Measurements from ENCODE around the gene ZMYM4. TPM values are rescaled to one million over a fixed set of nuclear protein-coding genes. Genes with fewer than 3 reads are reported as not detected.

The ZMYM4 gene
- total RNA-seq, 1 donor from 2014 or later = 46.4 TPM

- ChIA-PET CTCF (no interaction called here), POLR2A (no interaction called here)
- intact Hi-C loops (cut with micrococcal nuclease) = no loop called here
- H3K4me3 Mint-ChIP-seq = no peak overlapping the region
- no peak for TF ChIP-seq CTCF (IDR thresholded peaks at IDR 0.05)
- H3K9me3 Mint-ChIP-seq = peaks cover 2% of the 10 kb centered on the region
- peaks cover 1% of the 10 kb centered on the region for H3K4me1 Mint-ChIP-seq
- H3K27ac Mint-ChIP-seq = no peak overlapping the region
- no peak for ATAC-seq (ENCODE audit: low read depth)
- no peaks in the 10 kb centered on the region for H3K27me3 Mint-ChIP-seq
- peaks cover 40% of the 10 kb centered on the region for H3K36me3 Mint-ChIP-seq (ENCODE audit: low read depth)
- DNase-seq = no peak
Measured at GRCh38 chr1:35431173-35431599, 162.7 kb downstream of the ZMYM4 start.

GRCh38 chr1:35432231-35432630 lies 163.7 kb downstream of the ZMYM4 start:
- intact Hi-C loops (cut with micrococcal nuclease) = no loop called here
- peaks cover 50% of the 10 kb centered on the region for H3K36me3 Mint-ChIP-seq (ENCODE audit: low read depth)
- ATAC-seq (ENCODE audit: low read depth) (no peak), DNase-seq (no peak)
- H3K27ac Mint-ChIP-seq = no peak overlapping the region
- CTCF ChIA-PET = no interaction called here
- H3K27me3 Mint-ChIP-seq = no peaks in the 10 kb centered on the region
- no peak for TF ChIP-seq CTCF (IDR thresholded peaks at IDR 0.05)
- POLR2A ChIA-PET = no interaction called here
- H3K4me1 Mint-ChIP-seq = no peaks in the 10 kb centered on the region
- peaks cover 2% of the 10 kb centered on the region for H3K9me3 Mint-ChIP-seq
- no peak overlapping the region for H3K4me3 Mint-ChIP-seq

- Mint-ChIP-seq H3K27me3 (no peaks in the 10 kb centered on the region), H3K4me1 (no peaks in the 10 kb centered on the region), H3K9me3 (peaks cover 2% of the 10 kb centered on the region), H3K4me3 (no peak overlapping the region), H3K27ac (no peak overlapping the region), H3K36me3 (ENCODE audit: low read depth) (peaks cover 63% of the 10 kb centered on the region)
- ATAC-seq (ENCODE audit: low read depth) (no peak), DNase-seq (no peak)
- no peak for TF ChIP-seq CTCF (IDR thresholded peaks at IDR 0.05)
- intact Hi-C loops (cut with micrococcal nuclease) = no loop called here
- POLR2A ChIA-PET = no interaction called here
- CTCF ChIA-PET = no interaction called here
Measured at GRCh38 chr1:35433714-35434113, 165.2 kb downstream of the ZMYM4 start.

- H3K36me3 Mint-ChIP-seq (ENCODE audit: low read depth) = peaks cover 73% of the 10 kb centered on the region
- intact Hi-C loops (cut with micrococcal nuclease) = no loop called here
- no peak for ATAC-seq (ENCODE audit: low read depth)
- no peak for TF ChIP-seq CTCF (IDR thresholded peaks at IDR 0.05)
- no peaks in the 10 kb centered on the region for H3K4me1 Mint-ChIP-seq
- ChIA-PET POLR2A (no interaction called here), CTCF (no interaction called here)
- no peak overlapping the region for H3K27ac Mint-ChIP-seq
- no peaks in the 10 kb centered on the region for H3K27me3 Mint-ChIP-seq
- no peak for DNase-seq
- peaks cover 2% of the 10 kb centered on the region for H3K9me3 Mint-ChIP-seq
- H3K4me3 Mint-ChIP-seq = no peak overlapping the region
Measured at GRCh38 chr1:35434703-35435102, 166.2 kb downstream of the ZMYM4 start.

- H3K4me1 Mint-ChIP-seq = no peaks in the 10 kb centered on the region
- no peak overlapping the region for H3K27ac Mint-ChIP-seq
- no peak for DNase-seq
- peaks cover 84% of the 10 kb centered on the region for H3K36me3 Mint-ChIP-seq (ENCODE audit: low read depth)
- no peak for ATAC-seq (ENCODE audit: low read depth)
- no peaks in the 10 kb centered on the region for H3K27me3 Mint-ChIP-seq
- intact Hi-C loops (cut with micrococcal nuclease) = no loop called here
- no peak overlapping the region for H3K4me3 Mint-ChIP-seq
- no peak for TF ChIP-seq CTCF (IDR thresholded peaks at IDR 0.05)
- CTCF ChIA-PET = no interaction called here
- H3K9me3 Mint-ChIP-seq = no peaks in the 10 kb centered on the region
- POLR2A ChIA-PET = no interaction called here
Measured at GRCh38 chr1:35436078-35436477, 167.6 kb downstream of the ZMYM4 start.
